ENCODE data around the gene CENPM. TPM values are rescaled to one million over a fixed set of nuclear protein-coding genes. Genes with fewer than 3 reads are reported as not detected.

The CENPM gene
- total and polyA plus RNA-seq, 2 donors (not counting 1 experiment from before 2014, with no cell fraction given) = 5.9 to 11.6 TPM

DNA sequence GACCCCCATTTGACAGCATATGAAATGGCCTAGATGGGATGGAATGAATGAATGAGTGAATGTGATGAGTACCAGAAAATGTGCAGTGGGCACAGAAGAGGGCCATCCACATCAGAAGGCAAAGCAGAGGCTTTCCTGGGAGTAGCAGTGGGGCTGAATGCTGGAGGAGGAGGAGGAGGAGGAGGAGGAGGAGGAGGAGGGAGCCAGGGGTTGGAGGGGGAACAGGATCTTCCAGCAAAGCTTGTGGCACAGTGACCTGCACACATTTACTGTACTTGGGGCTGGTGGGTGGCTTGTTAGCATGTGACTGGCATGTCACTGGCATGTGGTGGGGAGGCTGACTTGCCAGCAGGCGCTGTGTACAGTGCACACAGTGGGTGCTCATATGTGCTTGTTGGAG, 31.8 kb upstream of the CENPM start:
- DNase-seq (ENCODE audit: low read depth in 2 of 2) = no peak
- H3K9me3 ChIP-seq (ENCODE audit: control insufficient read depth, insufficient read depth, low read depth, low read length) = no peaks in the 10 kb centered on the region
- H3K4me1 ChIP-seq (ENCODE audit: control insufficient read depth, extremely low read depth, insufficient read depth, low read length) = no peaks in the 10 kb centered on the region
- TF ChIP-seq EZH2 (IDR thresholded peaks at IDR 0.05; ENCODE audit: low read length, missing control alignments) = no peak
- TF ChIP-seq, protein P1, sequence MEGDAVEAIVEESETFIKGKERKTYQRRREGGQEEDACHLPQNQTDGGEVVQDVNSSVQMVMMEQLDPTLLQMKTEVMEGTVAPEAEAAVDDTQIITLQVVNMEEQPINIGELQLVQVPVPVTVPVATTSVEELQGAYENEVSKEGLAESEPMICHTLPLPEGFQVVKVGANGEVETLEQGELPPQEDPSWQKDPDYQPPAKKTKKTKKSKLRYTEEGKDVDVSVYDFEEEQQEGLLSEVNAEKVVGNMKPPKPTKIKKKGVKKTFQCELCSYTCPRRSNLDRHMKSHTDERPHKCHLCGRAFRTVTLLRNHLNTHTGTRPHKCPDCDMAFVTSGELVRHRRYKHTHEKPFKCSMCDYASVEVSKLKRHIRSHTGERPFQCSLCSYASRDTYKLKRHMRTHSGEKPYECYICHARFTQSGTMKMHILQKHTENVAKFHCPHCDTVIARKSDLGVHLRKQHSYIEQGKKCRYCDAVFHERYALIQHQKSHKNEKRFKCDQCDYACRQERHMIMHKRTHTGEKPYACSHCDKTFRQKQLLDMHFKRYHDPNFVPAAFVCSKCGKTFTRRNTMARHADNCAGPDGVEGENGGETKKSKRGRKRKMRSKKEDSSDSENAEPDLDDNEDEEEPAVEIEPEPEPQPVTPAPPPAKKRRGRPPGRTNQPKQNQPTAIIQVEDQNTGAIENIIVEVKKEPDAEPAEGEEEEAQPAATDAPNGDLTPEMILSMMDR (conservative IDR thresholded peaks at IDR 0.05 in 1 of 2, IDR thresholded peaks at IDR 0.05 in 1 of 2; ENCODE audit: low read depth in 1 of 2, low read length in 2 of 2) = no peak
- H3K27me3 ChIP-seq (ENCODE audit: control insufficient read depth, insufficient read depth, low read length) = peaks cover 36% of the 10 kb centered on the region
- H2AFZ ChIP-seq (ENCODE audit: low read length) = no peak overlapping the region
- H3K4me3 ChIP-seq (replicated peaks in 1 of 4; ENCODE audit: control extremely low read depth in 1 of 4, insufficient read depth in 1 of 4, low read depth in 3 of 4, low read length in 4 of 4) = no peak overlapping the region
- H3K79me2 ChIP-seq (ENCODE audit: control insufficient read depth, insufficient read depth, low read length) = no peaks in the 10 kb centered on the region
- H3K4me2 ChIP-seq (ENCODE audit: extremely low read depth, insufficient read depth, low read length) = no peak overlapping the region
- no peaks in the 10 kb centered on the region for H3K36me3 ChIP-seq (ENCODE audit: control insufficient read depth, insufficient read depth, low read length)
- H3K9ac ChIP-seq (ENCODE audit: insufficient read depth, low read length) = no peak overlapping the region
- H3K27ac ChIP-seq (ENCODE audit: insufficient read depth, low read length) = no peak overlapping the region
- no peaks in the 10 kb centered on the region for H4K20me1 ChIP-seq (ENCODE audit: control insufficient read depth, extremely low read depth, insufficient read depth, low read length)

DNA sequence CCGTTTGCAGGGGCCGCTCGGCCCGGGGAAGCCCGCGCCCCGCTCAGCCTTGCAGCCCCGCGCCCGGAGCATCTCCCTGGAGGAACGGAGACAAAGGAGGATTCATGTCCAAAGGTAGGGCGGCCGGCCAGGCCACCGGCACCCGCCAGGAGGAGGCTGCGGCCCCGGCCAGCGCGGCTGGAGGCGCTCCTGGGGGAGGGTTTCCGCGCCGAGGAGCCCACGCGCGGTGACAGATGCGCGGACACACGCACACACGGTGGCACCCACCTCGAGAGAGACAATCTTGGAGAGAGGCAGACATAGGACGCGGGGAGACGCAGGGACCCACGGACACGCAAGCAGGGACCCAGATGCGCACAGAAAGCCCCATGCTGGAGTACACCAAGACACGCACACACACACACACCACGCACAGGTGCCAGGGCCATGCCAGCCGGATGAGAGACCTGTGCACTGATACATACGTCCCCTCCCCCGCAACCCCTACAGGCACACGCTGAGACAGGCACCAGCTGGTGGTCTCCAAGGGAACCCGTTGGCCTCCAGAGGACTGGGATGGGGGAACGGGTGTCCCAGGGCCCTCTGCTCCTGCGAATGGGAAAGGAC, 30.1 kb upstream of the CENPM start:
- TF ChIP-seq EZH2 (IDR thresholded peaks at IDR 0.05; ENCODE audit: low read length, missing control alignments) = no peak
- TF ChIP-seq, protein P1 (conservative IDR thresholded peaks at IDR 0.05 in 1 of 2, IDR thresholded peaks at IDR 0.05 in 1 of 2; ENCODE audit: low read depth in 1 of 2, low read length in 2 of 2) = no peak
- Histone ChIP-seq H3K36me3 (ENCODE audit: control insufficient read depth, insufficient read depth, low read length) (no peaks in the 10 kb centered on the region), H2AFZ (ENCODE audit: low read length) (no peak overlapping the region), H4K20me1 (ENCODE audit: control insufficient read depth, extremely low read depth, insufficient read depth, low read length) (no peaks in the 10 kb centered on the region), H3K4me3 (replicated peaks in 1 of 4; ENCODE audit: control extremely low read depth in 1 of 4, insufficient read depth in 1 of 4, low read depth in 3 of 4, low read length in 4 of 4) (no peak overlapping the region), H3K4me1 (ENCODE audit: control insufficient read depth, extremely low read depth, insufficient read depth, low read length) (no peaks in the 10 kb centered on the region), H3K9ac (ENCODE audit: insufficient read depth, low read length) (no peak overlapping the region), H3K9me3 (ENCODE audit: control insufficient read depth, insufficient read depth, low read depth, low read length) (no peaks in the 10 kb centered on the region), H3K79me2 (ENCODE audit: control insufficient read depth, insufficient read depth, low read length) (no peaks in the 10 kb centered on the region), H3K4me2 (ENCODE audit: extremely low read depth, insufficient read depth, low read length) (no peak overlapping the region), H3K27me3 (ENCODE audit: control insufficient read depth, insufficient read depth, low read length) (peaks cover 33% of the 10 kb centered on the region), H3K27ac (ENCODE audit: insufficient read depth, low read length) (no peak overlapping the region)
- no peak for DNase-seq (ENCODE audit: low read depth in 2 of 2)

DNA sequence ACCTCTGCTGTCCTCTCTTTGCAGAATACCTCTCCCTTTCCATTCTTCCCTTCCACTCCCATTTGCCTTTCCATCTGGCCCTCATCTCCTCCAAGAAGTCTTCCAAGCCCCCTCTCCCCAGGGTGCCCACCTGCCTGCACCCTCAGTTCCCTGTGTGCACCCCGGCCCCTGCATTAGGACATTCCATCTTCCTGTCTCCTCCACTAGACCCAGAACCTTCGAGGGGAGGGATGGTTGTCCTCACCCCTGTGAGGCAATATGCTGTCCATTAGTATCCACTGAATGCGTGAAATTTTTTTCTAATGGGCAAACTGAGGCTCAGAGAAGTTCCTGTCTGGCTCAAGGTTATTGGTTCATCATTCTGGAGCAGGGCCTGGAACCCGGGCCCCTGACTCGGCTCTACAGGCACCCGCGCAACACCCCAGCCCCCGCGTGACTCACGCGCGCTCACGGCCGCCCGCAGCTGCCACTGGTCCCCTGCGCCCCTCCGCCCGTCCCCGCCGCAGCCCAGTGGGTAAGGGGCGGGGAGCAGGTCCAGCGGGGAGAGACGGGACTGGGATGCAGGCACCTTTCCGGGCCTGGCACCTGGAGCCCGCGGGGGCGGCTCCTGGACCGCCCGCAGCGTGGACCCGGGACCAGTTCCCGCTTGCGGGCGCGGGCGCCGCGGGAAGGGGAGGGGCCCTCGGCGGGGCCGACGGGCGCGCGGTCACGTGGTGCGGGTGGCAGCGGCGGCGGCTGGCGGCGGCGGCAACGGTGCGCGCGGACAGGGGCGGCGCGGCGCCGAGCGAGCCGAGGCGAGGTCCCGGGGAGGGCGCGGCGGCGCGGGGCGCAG, 29.3 kb upstream of the CENPM start:
- Histone ChIP-seq H3K9me3 (ENCODE audit: control insufficient read depth, insufficient read depth, low read depth, low read length) (no peaks in the 10 kb centered on the region), H3K27me3 (ENCODE audit: control insufficient read depth, insufficient read depth, low read length) (peaks cover 33% of the 10 kb centered on the region), H3K4me2 (ENCODE audit: extremely low read depth, insufficient read depth, low read length) (peak overlapping the region; percentile 15), H3K4me3 (replicated peaks in 1 of 4; ENCODE audit: control extremely low read depth in 1 of 4, insufficient read depth in 1 of 4, low read depth in 3 of 4, low read length in 4 of 4) (peak overlapping the region in 1 of 4 experiments; percentile 43), H4K20me1 (ENCODE audit: control insufficient read depth, extremely low read depth, insufficient read depth, low read length) (no peaks in the 10 kb centered on the region), H3K27ac (ENCODE audit: insufficient read depth, low read length) (no peak overlapping the region), H3K9ac (ENCODE audit: insufficient read depth, low read length) (no peak overlapping the region), H2AFZ (ENCODE audit: low read length) (no peak overlapping the region), H3K79me2 (ENCODE audit: control insufficient read depth, insufficient read depth, low read length) (no peaks in the 10 kb centered on the region), H3K4me1 (ENCODE audit: control insufficient read depth, extremely low read depth, insufficient read depth, low read length) (no peaks in the 10 kb centered on the region), H3K36me3 (ENCODE audit: control insufficient read depth, insufficient read depth, low read length) (no peaks in the 10 kb centered on the region)
- no peak for DNase-seq (ENCODE audit: low read depth in 2 of 2)
- peak; percentile 75 for TF ChIP-seq EZH2 (IDR thresholded peaks at IDR 0.05; ENCODE audit: low read length, missing control alignments)
- TF ChIP-seq, protein P1 (conservative IDR thresholded peaks at IDR 0.05 in 1 of 2, IDR thresholded peaks at IDR 0.05 in 1 of 2; ENCODE audit: low read depth in 1 of 2, low read length in 2 of 2) = no peak
